Loucy (cell line): ENCODE data around the gene ZC3H14.

Experiments
- H2AFZ ChIP-seq: fragments of 200-600 bp; sonication (generic); 2 replicates; pipeline ENCODE4 v1.6.0; 2016; ENCODE audit warnings: antibody characterized with exemption, mild to moderate bottlenecking, low read length, moderate library complexity
- H3F3A ChIP-seq: fragments of 200-600 bp; 2 replicates; pipeline ENCODE4 v1.6.0; 2016; ENCODE audit warnings: antibody characterized with exemption, low read depth, mild to moderate bottlenecking
- H3K27me3 ChIP-seq: fragments of 200-600 bp; sonication (generic); 2 replicates; pipeline ENCODE4 v1.6.1; 2014; ENCODE audit warnings: low read length, mild to moderate bottlenecking; ENCODE audit not compliant: insufficient read depth, poor library complexity, severe bottlenecking
- H3K36me3 ChIP-seq: fragments of 200-600 bp; sonication (generic); 2 replicates; pipeline ENCODE4 v1.6.1; 2016; ENCODE audit warnings: low read length; ENCODE audit not compliant: insufficient read depth
- H3K4me1 ChIP-seq: fragments of 200-600 bp; sonication (generic); 2 replicates; pipeline ENCODE4 v1.5.1; 2014; ENCODE audit warnings: low read length, mild to moderate bottlenecking; ENCODE audit not compliant: insufficient read depth, poor library complexity, severe bottlenecking
- H3K4me2 ChIP-seq: fragments of 200-600 bp; sonication (generic); 2 replicates; pipeline ENCODE4 v1.6.0; 2014; ENCODE audit warnings: antibody characterized with exemption, low read length, low read depth, mild to moderate bottlenecking; ENCODE audit not compliant: poor library complexity, severe bottlenecking
- H3K4me3 ChIP-seq: fragments of 200-600 bp; sonication (generic); 2 replicates; pipeline ENCODE4 v1.5.1; 2014; ENCODE audit warnings: low read length, mild to moderate bottlenecking, mixed read lengths; ENCODE audit not compliant: poor library complexity, severe bottlenecking
- H3K79me2 ChIP-seq: fragments of 200-600 bp; sonication (generic); 2 replicates; pipeline ENCODE4 v1.6.1; 2014; ENCODE audit warnings: low read length; ENCODE audit not compliant: insufficient read depth
- H3K9ac ChIP-seq: fragments of 200-600 bp; sonication (generic); 2 replicates; pipeline ENCODE4 v1.6.0; 2014; ENCODE audit warnings: mild to moderate bottlenecking, low read depth, low read length, moderate library complexity; ENCODE audit not compliant: poor library complexity, severe bottlenecking
- H3K9me2 ChIP-seq: fragments of 200-600 bp; sonication (generic); replicated peaks from 2 replicates; pipeline ENCODE4 v1.6.1; 2016; ENCODE audit warnings: low read depth, low read length, mixed read lengths
- H3K9me3 ChIP-seq: fragments of 200-600 bp; sonication (generic); 2 replicates; pipeline ENCODE4 v1.6.1; 2014; ENCODE audit warnings: mild to moderate bottlenecking, antibody characterized with exemption, low read length, low read depth; ENCODE audit not compliant: insufficient read depth
- H4K20me1 ChIP-seq: fragments of 200-600 bp; sonication (generic); 2 replicates; pipeline ENCODE4 v1.6.0; 2014; ENCODE audit warnings: antibody characterized with exemption, low read length, mild to moderate bottlenecking; ENCODE audit not compliant: insufficient read depth, poor library complexity, severe bottlenecking
- CTCF ChIP-seq: fragments of 200-600 bp; sonication (generic); conservative IDR thresholded peaks from 2 replicates; pipeline ENCODE4 v1.5.1; 2014; ENCODE audit warnings: mild to moderate bottlenecking, antibody characterized with exemption, low read length
- EZH2phosphoT487 ChIP-seq: fragments of 200-600 bp; IDR thresholded peaks from 2 replicates; pipeline ENCODE4 v1.6.1; 2018; ENCODE audit warnings: antibody characterized with exemption, mild to moderate bottlenecking, moderate library complexity, borderline replicate concordance

Gene ZC3H14

GRCh38 chr14:88621100-88621499 lies 58.3 kb downstream of the ZC3H14 start:
- no peaks in the 10 kb centered on the region for H3K9me3 ChIP-seq
- H3K27me3 ChIP-seq = peaks cover 24% of the 10 kb centered on the region
- no peaks in the 10 kb centered on the region for H3F3A ChIP-seq
- no peaks in the 10 kb centered on the region for H3K79me2 ChIP-seq
- H3K36me3 ChIP-seq = no peaks in the 10 kb centered on the region
- H3K9ac ChIP-seq = no peak overlapping the region
- no peaks in the 10 kb centered on the region for H4K20me1 ChIP-seq
- no peak overlapping the region for H3K4me3 ChIP-seq
- TF ChIP-seq EZH2phosphoT487 (no peak), CTCF (no peak)
- no peaks in the 10 kb centered on the region for H3K9me2 ChIP-seq
- H3K4me2 ChIP-seq = no peak overlapping the region
- no peak overlapping the region for H2AFZ ChIP-seq
- no peaks in the 10 kb centered on the region for H3K4me1 ChIP-seq

- H4K20me1 ChIP-seq = no peaks in the 10 kb centered on the region
- H3K9ac ChIP-seq = no peak overlapping the region
- H3K9me2 ChIP-seq = no peaks in the 10 kb centered on the region
- H3K36me3 ChIP-seq = no peaks in the 10 kb centered on the region
- H2AFZ ChIP-seq = no peak overlapping the region
- H3K4me1 ChIP-seq = no peaks in the 10 kb centered on the region
- no peak overlapping the region for H3K4me2 ChIP-seq
- H3K4me3 ChIP-seq = no peak overlapping the region
- no peaks in the 10 kb centered on the region for H3F3A ChIP-seq
- H3K79me2 ChIP-seq = no peaks in the 10 kb centered on the region
- H3K27me3 ChIP-seq = peaks cover 7% of the 10 kb centered on the region
- no peaks in the 10 kb centered on the region for H3K9me3 ChIP-seq
- TF ChIP-seq EZH2phosphoT487 = no peak
- no peak for TF ChIP-seq CTCF
Observed at GRCh38 chr14:88625671-88626070, 62.8 kb downstream of the ZC3H14 start.

GRCh38 chr14:88628033-88628432 lies 65.2 kb downstream of the ZC3H14 start:
- no peaks in the 10 kb centered on the region for H3F3A ChIP-seq
- no peaks in the 10 kb centered on the region for H4K20me1 ChIP-seq
- H3K4me2 ChIP-seq = no peak overlapping the region
- peaks cover 5% of the 10 kb centered on the region for H3K27me3 ChIP-seq
- no peaks in the 10 kb centered on the region for H3K9me3 ChIP-seq
- H3K4me1 ChIP-seq = no peaks in the 10 kb centered on the region
- TF ChIP-seq CTCF (no peak), EZH2phosphoT487 (no peak)
- no peak overlapping the region for H3K9ac ChIP-seq
- no peaks in the 10 kb centered on the region for H3K36me3 ChIP-seq
- no peak overlapping the region for H2AFZ ChIP-seq
- no peak overlapping the region for H3K4me3 ChIP-seq
- H3K9me2 ChIP-seq = no peaks in the 10 kb centered on the region
- no peaks in the 10 kb centered on the region for H3K79me2 ChIP-seq
